ENCODE data around the gene HMGB2. TPM values are rescaled to one million over a fixed set of nuclear protein-coding genes. Genes with fewer than 3 reads are reported as not detected.

HMGB2 gene
- total RNA-seq, 1 experiment from 2014 or later = 278 TPM

GRCh38 chr4:173362666-173363065 lies 28.5 kb upstream of the HMGB2 start:
- H2BK120ac ChIP-seq (ENCODE audit: low read depth, low read length, poor library complexity, severe bottlenecking) = no peak overlapping the region
- no peak overlapping the region for H3K27ac ChIP-seq (ENCODE audit: insufficient read length, low read depth, low read length)
- H3K9me3 ChIP-seq (ENCODE audit: control insufficient read depth, low read depth, low read length) = no peaks in the 10 kb centered on the region
- H4K8ac ChIP-seq (replicated peaks; ENCODE audit: insufficient read length, low read depth, low read length) = no peak overlapping the region
- no peaks in the 10 kb centered on the region for H3K79me1 ChIP-seq (ENCODE audit: insufficient read depth, low read depth, low read length, poor library complexity, severe bottlenecking)
- no peak overlapping the region for H3K18ac ChIP-seq (ENCODE audit: insufficient read length, low read depth, low read length)
- no peak overlapping the region for H3K23ac ChIP-seq (ENCODE audit: insufficient read length, low read depth, low read length)
- Mint-ChIP-seq H3K9me3 (no peaks in the 10 kb centered on the region), H3K4me3 (no peak overlapping the region), H3K27ac (no peak overlapping the region), H3K36me3 (ENCODE audit: insufficient read depth in 1 of 3, low read depth in 3 of 3) (peaks cover 0 to 2% (median 0%) of the 10 kb centered on the region in 3 experiments; a peak in 1 of 7 replicates), H3K27me3 (ENCODE audit: low read depth) (no peaks in the 10 kb centered on the region), H3K4me1 (peaks cover 6 to 9% of the 10 kb centered on the region in 2 experiments; a peak in 2 of 4 replicates)
- H3K4ac ChIP-seq (ENCODE audit: low read depth, low read length) = no peak overlapping the region
- no peak for DNase-seq
- no peak overlapping the region for H3T11ph ChIP-seq (ENCODE audit: low read length)
- H3K9ac ChIP-seq (ENCODE audit: extremely low read depth, insufficient read length, low read length) = no peak overlapping the region
- H4K5ac ChIP-seq (ENCODE audit: insufficient read length, low read depth, low read length) = no peak overlapping the region
- no peaks in the 10 kb centered on the region for H3K27me3 ChIP-seq (ENCODE audit: insufficient read depth, low read length)
- H2AFZ ChIP-seq (ENCODE audit: low read length) = no peak overlapping the region
- no peaks in the 10 kb centered on the region for H4K20me1 ChIP-seq (ENCODE audit: control insufficient read depth, insufficient read depth, insufficient read length)
- H3K23me2 ChIP-seq (ENCODE audit: insufficient read length, low read depth, low read length, poor library complexity, severe bottlenecking) = no peaks in the 10 kb centered on the region
- no peak overlapping the region for H2BK20ac ChIP-seq (ENCODE audit: low read depth, low read length, poor library complexity, severe bottlenecking)
- H3K4me2 ChIP-seq (ENCODE audit: insufficient read depth, insufficient read length, low read length) = no peak overlapping the region
- no CpG with 5 or more reads among the region's 3 CpGs for WGBS (ENCODE audit: extremely low coverage, insufficient read length, low lambda C conversion rate)
- no peak overlapping the region for H2AK5ac ChIP-seq (ENCODE audit: insufficient read length, low read length)
- no peak overlapping the region for H4K91ac ChIP-seq (ENCODE audit: insufficient read length, low read depth, low read length)
- H3K14ac ChIP-seq (ENCODE audit: insufficient read depth, low read length) = no peak overlapping the region
- no peak for TF ChIP-seq CTCF (conservative IDR thresholded peaks at IDR 0.05)
- no peaks in the 10 kb centered on the region for H3K4me1 ChIP-seq (ENCODE audit: insufficient read depth, low read length)
- no peaks in the 10 kb centered on the region for H3K79me2 ChIP-seq (ENCODE audit: insufficient read depth, low read length)
- H3K56ac ChIP-seq (ENCODE audit: insufficient read length, low read depth, low read length) = no peak overlapping the region
- H2BK15ac ChIP-seq (ENCODE audit: low read depth, low read length) = no peak overlapping the region
- no peak overlapping the region for H2BK12ac ChIP-seq (ENCODE audit: insufficient read length, low read depth, low read length)
- H2BK5ac ChIP-seq (ENCODE audit: insufficient read length, low read length) = no peak overlapping the region

Data from H9 (cell line).